GM06990 (cell line): ENCODE data around the gene CRY2.

ENCODE experiments used
- DNase-seq: peaks from one replicate; pipeline ENCODE4 v3.0.0-alpha.2; 2011; ENCODE audit not compliant: insufficient read length; ENCODE audit errors: extremely low read depth
- H3K27me3 ChIP-seq: replicated peaks from 2 replicates; pipeline ENCODE4 v1.6.0; 2011; ENCODE audit warnings: low read length; ENCODE audit not compliant: control insufficient read depth, insufficient read depth
- H3K36me3 ChIP-seq: 2 replicates; pipeline ENCODE4 v1.5.1; 2011; ENCODE audit warnings: low read length; ENCODE audit not compliant: control insufficient read depth, insufficient read depth
- H3K4me3 ChIP-seq: replicated peaks from 2 replicates; pipeline ENCODE4 v1.5.1; 2011; ENCODE audit warnings: low read depth, mild to moderate bottlenecking, control low read depth, low read length
- TF ChIP-seq, protein P1 (sequence below): IDR thresholded peaks from 2 replicates; pipeline ENCODE4 v1.5.1; 2011; ENCODE audit warnings: low read length, control low read depth, mild to moderate bottlenecking, inconsistent platforms; ENCODE audit not compliant: insufficient read depth, poor library complexity, severe bottlenecking

The CRY2 gene

DNA sequence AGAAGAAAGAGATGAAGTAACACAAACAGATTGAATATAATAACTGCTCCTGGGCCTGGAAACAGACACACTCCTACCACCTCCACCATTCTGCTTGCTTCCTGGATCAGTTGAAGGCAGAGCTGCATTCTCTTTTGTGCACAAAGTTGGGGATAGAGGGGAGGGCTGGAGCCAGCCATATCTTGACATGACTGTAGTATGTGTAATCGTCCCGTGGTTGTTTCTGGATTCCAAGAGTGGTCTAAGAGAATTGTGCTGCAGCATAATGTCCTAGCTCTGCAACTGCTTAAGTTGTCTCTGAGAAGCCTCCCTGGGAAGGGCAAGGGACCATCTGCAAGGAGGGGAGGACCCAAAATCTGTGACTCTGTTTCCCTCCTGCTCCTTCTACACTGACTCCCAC is 3.2 kb downstream of the CRY2 start:
- Histone ChIP-seq H3K36me3 (no peaks in the 10 kb centered on the region), H3K4me3 (no peak overlapping the region), H3K27me3 (no peaks in the 10 kb centered on the region)
- TF ChIP-seq, protein P1, sequence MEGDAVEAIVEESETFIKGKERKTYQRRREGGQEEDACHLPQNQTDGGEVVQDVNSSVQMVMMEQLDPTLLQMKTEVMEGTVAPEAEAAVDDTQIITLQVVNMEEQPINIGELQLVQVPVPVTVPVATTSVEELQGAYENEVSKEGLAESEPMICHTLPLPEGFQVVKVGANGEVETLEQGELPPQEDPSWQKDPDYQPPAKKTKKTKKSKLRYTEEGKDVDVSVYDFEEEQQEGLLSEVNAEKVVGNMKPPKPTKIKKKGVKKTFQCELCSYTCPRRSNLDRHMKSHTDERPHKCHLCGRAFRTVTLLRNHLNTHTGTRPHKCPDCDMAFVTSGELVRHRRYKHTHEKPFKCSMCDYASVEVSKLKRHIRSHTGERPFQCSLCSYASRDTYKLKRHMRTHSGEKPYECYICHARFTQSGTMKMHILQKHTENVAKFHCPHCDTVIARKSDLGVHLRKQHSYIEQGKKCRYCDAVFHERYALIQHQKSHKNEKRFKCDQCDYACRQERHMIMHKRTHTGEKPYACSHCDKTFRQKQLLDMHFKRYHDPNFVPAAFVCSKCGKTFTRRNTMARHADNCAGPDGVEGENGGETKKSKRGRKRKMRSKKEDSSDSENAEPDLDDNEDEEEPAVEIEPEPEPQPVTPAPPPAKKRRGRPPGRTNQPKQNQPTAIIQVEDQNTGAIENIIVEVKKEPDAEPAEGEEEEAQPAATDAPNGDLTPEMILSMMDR, result no peak
- no peak for DNase-seq

DNA sequence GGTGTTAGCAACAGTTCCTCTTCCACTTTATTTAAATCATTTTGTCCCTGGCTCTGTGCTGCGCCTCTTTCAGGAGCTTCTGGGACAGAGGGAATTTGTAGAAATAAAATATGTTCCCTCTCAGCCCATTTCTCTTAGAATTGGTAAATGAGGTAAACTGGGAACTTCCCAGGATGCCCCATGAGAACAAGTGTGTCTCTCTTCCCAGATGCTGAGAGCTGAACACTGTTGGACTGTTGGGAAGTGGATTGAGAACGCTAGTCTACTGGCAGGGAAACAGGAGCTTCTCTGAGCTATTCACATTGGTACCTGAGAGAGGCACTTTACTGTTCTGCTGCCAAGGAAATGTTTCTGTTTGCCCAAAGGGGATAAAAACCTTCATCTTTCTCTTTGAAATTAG is 4.0 kb downstream of the CRY2 start:
- TF ChIP-seq, protein P1, result no peak
- DNase-seq, result no peak
- no peak overlapping the region for H3K4me3 ChIP-seq
- no peaks in the 10 kb centered on the region for H3K27me3 ChIP-seq
- H3K36me3 ChIP-seq, result 0 out of 2 replicates have a peak, but pooled peaks cover 2% of the 10 kb centered on the region

DNA sequence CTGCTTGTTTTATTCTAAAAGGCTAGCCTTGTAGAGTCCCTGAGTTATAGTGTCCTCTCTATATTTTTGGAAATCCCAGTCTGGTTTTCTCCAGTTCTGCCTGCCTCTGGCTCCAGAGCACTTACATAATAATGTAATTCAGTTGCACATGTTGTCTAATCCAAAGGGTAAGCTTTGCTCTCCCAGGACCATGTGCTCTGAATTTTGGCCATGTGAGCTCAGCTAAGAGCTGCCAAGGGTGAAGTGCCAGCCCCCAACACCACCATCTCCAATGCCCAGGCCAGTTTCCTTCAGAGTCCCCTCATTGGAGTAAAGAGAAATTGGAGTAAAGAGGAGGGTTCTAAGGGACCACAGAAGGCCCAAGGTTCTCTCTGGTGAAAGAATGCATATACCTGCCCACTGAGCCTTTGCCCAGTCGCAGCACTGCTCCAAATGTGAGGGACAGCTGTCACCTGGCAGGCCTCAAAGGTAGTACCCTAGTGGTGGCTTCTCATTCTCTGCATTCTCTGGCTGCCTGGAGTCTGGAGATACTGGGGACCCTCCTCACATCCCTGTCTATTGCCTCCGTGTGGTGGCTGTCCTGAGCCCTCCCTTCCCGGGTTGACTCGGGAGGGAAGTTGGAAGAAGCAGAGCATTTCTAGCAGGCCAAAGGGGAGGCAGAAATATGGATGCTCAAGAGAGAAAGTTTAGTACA is 4.9 kb downstream of the CRY2 start:
- H3K4me3 ChIP-seq, result no peak overlapping the region; the same call in 1 of the 2 replicates
- H3K36me3 ChIP-seq, result peaks cover 4% of the 10 kb centered on the region
- TF ChIP-seq, protein P1, result no peak
- no peaks in the 10 kb centered on the region for H3K27me3 ChIP-seq
- DNase-seq, result no peak

DNA sequence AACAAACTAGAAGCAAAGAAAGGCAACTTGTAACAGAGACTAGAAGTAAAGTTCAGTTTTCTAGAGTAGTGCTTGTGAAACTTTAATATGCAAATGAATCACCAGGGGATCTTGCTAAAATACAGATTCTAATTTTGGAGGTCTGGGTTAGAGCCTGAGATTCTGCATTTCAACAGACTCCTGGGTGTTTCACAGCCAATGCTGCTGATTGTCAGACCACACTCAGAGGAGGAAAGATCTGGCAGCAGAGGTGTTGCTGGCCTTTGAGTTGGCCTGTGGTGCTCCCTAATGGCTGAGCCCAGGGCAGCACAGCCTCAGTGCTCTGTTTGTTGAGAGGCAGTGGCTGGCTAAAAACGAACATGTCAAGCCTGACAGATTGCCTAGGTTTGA is 5.4 kb downstream of the CRY2 start:
- peaks cover 4% of the 10 kb centered on the region for H3K36me3 ChIP-seq
- H3K4me3 ChIP-seq, result no peak overlapping the region
- DNase-seq, result peak; percentile 27
- TF ChIP-seq, protein P1, result peak; percentile 24
- H3K27me3 ChIP-seq, result no peaks in the 10 kb centered on the region

DNA sequence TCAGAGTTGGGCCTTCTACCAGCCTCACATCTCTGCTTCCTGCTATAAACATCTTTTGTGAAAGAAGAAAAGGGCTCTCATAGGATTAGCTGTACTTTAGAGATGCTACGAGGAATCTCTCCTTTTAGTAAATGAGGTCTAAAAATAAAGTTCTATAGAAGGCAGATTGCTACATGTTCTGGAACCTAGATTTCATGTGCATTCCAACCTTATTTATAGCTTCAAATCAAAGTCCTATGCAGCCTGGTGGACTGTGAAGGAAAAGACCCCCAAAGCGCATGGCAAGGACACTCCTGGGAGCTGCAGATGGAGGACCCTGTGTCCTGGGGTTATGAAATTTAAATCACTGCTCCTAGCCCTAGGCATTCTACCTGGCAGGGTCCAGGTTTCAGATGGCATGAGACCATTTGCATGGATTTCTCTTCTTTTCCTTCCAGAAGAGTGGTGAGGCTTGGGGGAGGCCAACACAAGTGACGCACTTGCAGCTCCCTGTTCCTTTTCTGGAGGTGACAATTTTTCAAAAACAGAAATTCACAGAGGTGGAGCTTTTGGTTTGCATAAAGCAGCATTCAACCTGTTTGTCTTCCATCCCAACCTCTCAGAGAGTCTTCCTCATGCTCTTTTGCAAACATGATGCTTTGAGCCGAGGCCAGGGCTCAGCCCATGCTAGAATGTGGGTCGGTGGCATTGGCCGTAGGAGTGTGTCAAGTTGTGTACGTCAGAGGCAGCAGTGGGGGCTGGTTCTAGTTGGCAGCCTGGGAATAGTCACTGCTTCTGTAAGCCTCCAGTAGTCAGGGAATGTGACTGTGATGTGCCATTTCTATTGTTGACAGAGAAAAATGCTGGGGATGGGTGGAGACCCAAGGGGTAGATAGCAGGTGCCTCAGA is 6.3 kb downstream of the CRY2 start:
- TF ChIP-seq, protein P1, result no peak
- Histone ChIP-seq H3K36me3 (peaks cover 9% of the 10 kb centered on the region), H3K4me3 (no peak overlapping the region), H3K27me3 (no peaks in the 10 kb centered on the region)
- DNase-seq, result no peak
